Glutamatergic neuron (in vitro differentiated cells): Measurements from ENCODE around the gene CACNA1E. TPM values are rescaled to one million over a fixed set of nuclear protein-coding genes. Genes with fewer than 3 reads are reported as not detected.

Experiments
- DNase-seq: peaks from one replicate; pipeline ENCODE4 v3.0.0; 2022
- H3K27ac Mint-ChIP-seq: one replicate; pipeline ENCODE4 v1.8.0; 2020; ENCODE audit warnings: mild to moderate bottlenecking, mixed read lengths, inconsistent platforms; ENCODE audit not compliant: unreplicated experiment
- H3K27me3 Mint-ChIP-seq: one replicate; pipeline ENCODE4 v1.8.0; 2020; ENCODE audit warnings: mild to moderate bottlenecking, moderate library complexity, mixed read lengths, inconsistent platforms; ENCODE audit not compliant: unreplicated experiment
- H3K36me3 Mint-ChIP-seq: one replicate; pipeline ENCODE4 v1.8.0; 2020; ENCODE audit warnings: mild to moderate bottlenecking, mixed read lengths, inconsistent platforms; ENCODE audit not compliant: unreplicated experiment
- H3K4me1 Mint-ChIP-seq: one replicate; pipeline ENCODE4 v1.8.0; 2020; ENCODE audit warnings: mild to moderate bottlenecking, low read depth, mixed read lengths, inconsistent platforms; ENCODE audit not compliant: unreplicated experiment
- H3K4me3 Mint-ChIP-seq: one replicate; pipeline ENCODE4 v1.8.0; 2020; ENCODE audit warnings: mild to moderate bottlenecking, mixed read lengths, inconsistent platforms; ENCODE audit not compliant: unreplicated experiment
- H3K9me3 Mint-ChIP-seq: one replicate; pipeline ENCODE4 v1.8.0; 2020; ENCODE audit warnings: mild to moderate bottlenecking, moderate library complexity, mixed read lengths, inconsistent platforms; ENCODE audit not compliant: unreplicated experiment
- CTCF ChIP-seq: fragments of 200-600 bp; sonication (generic); IDR thresholded peaks from one replicate; pipeline ENCODE4 v1.5.0; 2021; ENCODE audit not compliant: partially characterized antibody, unreplicated experiment
- total RNA-seq: library from RNA; stranded (reverse); fragmentation: NEBNext Ultra II Directional; extraction: Animal tissue kit (Norgen Biotek cat#: 25700); gene quantifications from one replicate; pipeline ENCODE4 v1.2.1, GENCODE V29; 2021; ENCODE audit not compliant: unreplicated experiment

CACNA1E gene
- total RNA-seq, 1 donor from 2014 or later, result 8.8 TPM

GRCh38 chr1:181660621-181661020 is 177.3 kb downstream of the CACNA1E start:
- TF ChIP-seq CTCF, result no peak
- no peak overlapping the region for H3K4me3 Mint-ChIP-seq
- peaks cover 6% of the 10 kb centered on the region for H3K9me3 Mint-ChIP-seq
- H3K27me3 Mint-ChIP-seq, result peaks cover 2% of the 10 kb centered on the region
- no peak overlapping the region for H3K27ac Mint-ChIP-seq
- no peak for DNase-seq
- H3K4me1 Mint-ChIP-seq, result peaks cover 10% of the 10 kb centered on the region
- no peaks in the 10 kb centered on the region for H3K36me3 Mint-ChIP-seq

GRCh38 chr1:181661569-181661968 is 178.3 kb downstream of the CACNA1E start:
- no peak for TF ChIP-seq CTCF
- Mint-ChIP-seq H3K4me1 (peaks cover 10% of the 10 kb centered on the region), H3K36me3 (no peaks in the 10 kb centered on the region), H3K27me3 (peaks cover 2% of the 10 kb centered on the region), H3K27ac (no peak overlapping the region), H3K4me3 (no peak overlapping the region), H3K9me3 (peaks cover 6% of the 10 kb centered on the region)
- DNase-seq, result no peak

- no peak for TF ChIP-seq CTCF
- Mint-ChIP-seq H3K4me1 (peaks cover 10% of the 10 kb centered on the region), H3K36me3 (no peaks in the 10 kb centered on the region), H3K4me3 (no peak overlapping the region), H3K9me3 (peaks cover 6% of the 10 kb centered on the region), H3K27me3 (peaks cover 2% of the 10 kb centered on the region), H3K27ac (no peak overlapping the region)
- no peak for DNase-seq
Measured at GRCh38 chr1:181662606-181663005, 179.3 kb downstream of the CACNA1E start.

- Mint-ChIP-seq H3K4me1 (no peaks in the 10 kb centered on the region), H3K36me3 (no peaks in the 10 kb centered on the region), H3K27ac (no peak overlapping the region), H3K4me3 (no peak overlapping the region), H3K27me3 (no peaks in the 10 kb centered on the region), H3K9me3 (peaks cover 1% of the 10 kb centered on the region)
- DNase-seq, result no peak
- TF ChIP-seq CTCF, result no peak
Measured at GRCh38 chr1:181664543-181664942, 181.2 kb downstream of the CACNA1E start.

GRCh38 chr1:181669246-181669645 is 185.9 kb downstream of the CACNA1E start:
- peaks cover 1% of the 10 kb centered on the region for H3K27me3 Mint-ChIP-seq
- no peaks in the 10 kb centered on the region for H3K9me3 Mint-ChIP-seq
- H3K36me3 Mint-ChIP-seq, result no peaks in the 10 kb centered on the region
- no peak for TF ChIP-seq CTCF
- H3K4me3 Mint-ChIP-seq, result no peak overlapping the region
- H3K4me1 Mint-ChIP-seq, result no peaks in the 10 kb centered on the region
- DNase-seq, result no peak
- H3K27ac Mint-ChIP-seq, result no peak overlapping the region
